ENCODE measurements around the gene BOD1L1. TPM values are rescaled to one million over a fixed set of nuclear protein-coding genes. Genes with fewer than 3 reads are reported as not detected.

BOD1L1 gene
- total RNA-seq, 1 experiment from 2014 or later, result 40.6 TPM

- Histone ChIP-seq H3K27me3 (ENCODE audit: low read length) (no peaks in the 10 kb centered on the region), H2AFZ (ENCODE audit: low read length) (no peak overlapping the region), H3K9ac (ENCODE audit: low read length) (no peak overlapping the region), H3K79me2 (ENCODE audit: low read length) (no peaks in the 10 kb centered on the region), H3K9me3 (ENCODE audit: low read length) (no peaks in the 10 kb centered on the region), H3K4me2 (ENCODE audit: low read depth, low read length, poor library complexity, severe bottlenecking) (no peak overlapping the region), H3K27ac (ENCODE audit: low read length) (no peak overlapping the region), H3K9me2 (replicated peaks; ENCODE audit: insufficient read depth, low read length) (no peaks in the 10 kb centered on the region), H4K20me1 (ENCODE audit: insufficient read depth, low read depth, low read length) (no peaks in the 10 kb centered on the region), H3K36me3 (ENCODE audit: insufficient read depth, low read length) (no peaks in the 10 kb centered on the region), H3K4me3 (ENCODE audit: low read length) (no peak overlapping the region), H3K4me1 (ENCODE audit: low read length) (peaks cover 3% of the 10 kb centered on the region)
- no peak for DNase-seq
These were observed 6.1 kb upstream of the BOD1L1 start for GRCh38 chr4:13633671-13634070.

- Histone ChIP-seq H3K9ac (ENCODE audit: low read length) (peak overlapping the region; percentile 90), H3K27me3 (ENCODE audit: low read length) (no peaks in the 10 kb centered on the region), H3K4me2 (ENCODE audit: low read depth, low read length, poor library complexity, severe bottlenecking) (peak overlapping the region; percentile 85), H4K20me1 (ENCODE audit: insufficient read depth, low read depth, low read length) (peaks cover 9% of the 10 kb centered on the region; the same call in 1 of the 2 replicates), H3K36me3 (ENCODE audit: insufficient read depth, low read length) (no peaks in the 10 kb centered on the region), H3K79me2 (ENCODE audit: low read length) (peaks cover 52% of the 10 kb centered on the region), H3K27ac (ENCODE audit: low read length) (no peak overlapping the region), H2AFZ (ENCODE audit: low read length) (no peak overlapping the region), H3K4me3 (ENCODE audit: low read length) (peak overlapping the region; percentile 92), H3K9me3 (ENCODE audit: low read length) (no peaks in the 10 kb centered on the region), H3K9me2 (replicated peaks; ENCODE audit: insufficient read depth, low read length) (no peaks in the 10 kb centered on the region), H3K4me1 (ENCODE audit: low read length) (peaks cover 43% of the 10 kb centered on the region)
- DNase-seq, result peak; percentile 68
These were observed 333 bp downstream of the BOD1L1 start for GRCh38 chr4:13627178-13627605.

- Histone ChIP-seq H2AFZ (ENCODE audit: low read length) (no peak overlapping the region), H3K27me3 (ENCODE audit: low read length) (no peaks in the 10 kb centered on the region), H3K4me2 (ENCODE audit: low read depth, low read length, poor library complexity, severe bottlenecking) (peak overlapping the region; percentile 85), H3K4me1 (ENCODE audit: low read length) (peaks cover 43% of the 10 kb centered on the region), H3K4me3 (ENCODE audit: low read length) (peak overlapping the region; percentile 92), H4K20me1 (ENCODE audit: insufficient read depth, low read depth, low read length) (peaks cover 9% of the 10 kb centered on the region; the same call in 1 of the 2 replicates), H3K9me3 (ENCODE audit: low read length) (no peaks in the 10 kb centered on the region), H3K9ac (ENCODE audit: low read length) (peak overlapping the region; percentile 90), H3K36me3 (ENCODE audit: insufficient read depth, low read length) (no peaks in the 10 kb centered on the region), H3K9me2 (replicated peaks; ENCODE audit: insufficient read depth, low read length) (no peaks in the 10 kb centered on the region), H3K79me2 (ENCODE audit: low read length) (peaks cover 58% of the 10 kb centered on the region), H3K27ac (ENCODE audit: low read length) (no peak overlapping the region)
- DNase-seq, result no peak
These were observed 890 bp downstream of the BOD1L1 start for GRCh38 chr4:13626492-13627177.

- Histone ChIP-seq H3K4me1 (ENCODE audit: low read length) (peaks cover 25% of the 10 kb centered on the region), H3K9me3 (ENCODE audit: low read length) (no peaks in the 10 kb centered on the region), H3K4me3 (ENCODE audit: low read length) (no peak overlapping the region), H3K9ac (ENCODE audit: low read length) (no peak overlapping the region), H3K36me3 (ENCODE audit: insufficient read depth, low read length) (peaks cover 27% of the 10 kb centered on the region; the same call in 1 of the 2 replicates), H2AFZ (ENCODE audit: low read length) (no peak overlapping the region), H3K9me2 (replicated peaks; ENCODE audit: insufficient read depth, low read length) (no peaks in the 10 kb centered on the region), H4K20me1 (ENCODE audit: insufficient read depth, low read depth, low read length) (no peaks in the 10 kb centered on the region), H3K4me2 (ENCODE audit: low read depth, low read length, poor library complexity, severe bottlenecking) (no peak overlapping the region), H3K27me3 (ENCODE audit: low read length) (no peaks in the 10 kb centered on the region), H3K27ac (ENCODE audit: low read length) (no peak overlapping the region), H3K79me2 (ENCODE audit: low read length) (peaks cover 60% of the 10 kb centered on the region)
- no peak for DNase-seq
These were observed 9.2 kb downstream of the BOD1L1 start for GRCh38 chr4:13618212-13618806.

- no peaks in the 10 kb centered on the region for H3K9me3 ChIP-seq (ENCODE audit: low read length)
- H3K36me3 ChIP-seq (ENCODE audit: insufficient read depth, low read length), result peaks cover 30% of the 10 kb centered on the region; the same call in 1 of the 2 replicates
- no peak overlapping the region for H2AFZ ChIP-seq (ENCODE audit: low read length)
- H3K4me3 ChIP-seq (ENCODE audit: low read length), result no peak overlapping the region
- H3K4me2 ChIP-seq (ENCODE audit: low read depth, low read length, poor library complexity, severe bottlenecking), result no peak overlapping the region
- H3K27ac ChIP-seq (ENCODE audit: low read length), result no peak overlapping the region
- H3K27me3 ChIP-seq (ENCODE audit: low read length), result no peaks in the 10 kb centered on the region
- DNase-seq, result no peak
- no peaks in the 10 kb centered on the region for H3K9me2 ChIP-seq (replicated peaks; ENCODE audit: insufficient read depth, low read length)
- H3K79me2 ChIP-seq (ENCODE audit: low read length), result peaks cover 55% of the 10 kb centered on the region
- no peak overlapping the region for H3K9ac ChIP-seq (ENCODE audit: low read length)
- no peaks in the 10 kb centered on the region for H4K20me1 ChIP-seq (ENCODE audit: insufficient read depth, low read depth, low read length)
- H3K4me1 ChIP-seq (ENCODE audit: low read length), result peaks cover 20% of the 10 kb centered on the region
These were observed 9.7 kb downstream of the BOD1L1 start for GRCh38 chr4:13617801-13618200.

- Histone ChIP-seq H3K79me2 (ENCODE audit: low read length) (peaks cover 43% of the 10 kb centered on the region), H3K36me3 (ENCODE audit: insufficient read depth, low read length) (peaks cover 36% of the 10 kb centered on the region; the same call in 1 of the 2 replicates), H3K27ac (ENCODE audit: low read length) (no peak overlapping the region)
These were observed 10.9 kb downstream of the BOD1L1 start for GRCh38 chr4:13616597-13616996.

GRCh38 chr4:13615161-13615560 is 12.4 kb downstream of the BOD1L1 start:
- H4K20me1 ChIP-seq (ENCODE audit: insufficient read depth, low read depth, low read length), result no peaks in the 10 kb centered on the region
- peaks cover 45% of the 10 kb centered on the region; the same call in 1 of the 2 replicates for H3K36me3 ChIP-seq (ENCODE audit: insufficient read depth, low read length)
- H2AFZ ChIP-seq (ENCODE audit: low read length), result no peak overlapping the region
- no peak overlapping the region for H3K4me3 ChIP-seq (ENCODE audit: low read length)
- H3K9ac ChIP-seq (ENCODE audit: low read length), result no peak overlapping the region
- H3K79me2 ChIP-seq (ENCODE audit: low read length), result peaks cover 28% of the 10 kb centered on the region
- no peaks in the 10 kb centered on the region for H3K9me3 ChIP-seq (ENCODE audit: low read length)
- peak overlapping the region; percentile 27 for H3K4me2 ChIP-seq (ENCODE audit: low read depth, low read length, poor library complexity, severe bottlenecking)
- no peaks in the 10 kb centered on the region for H3K27me3 ChIP-seq (ENCODE audit: low read length)
- H3K4me1 ChIP-seq (ENCODE audit: low read length), result peaks cover 33% of the 10 kb centered on the region
- H3K27ac ChIP-seq (ENCODE audit: low read length), result peak overlapping the region; percentile 31
- DNase-seq, result peak; percentile 71
- no peaks in the 10 kb centered on the region for H3K9me2 ChIP-seq (replicated peaks; ENCODE audit: insufficient read depth, low read length)

More at GRCh38 chr4:13616597-13616996, 10.9 kb downstream of the BOD1L1 start:
- Histone ChIP-seq H3K9ac (ENCODE audit: low read length) (no peak overlapping the region), H2AFZ (ENCODE audit: low read length) (no peak overlapping the region), H4K20me1 (ENCODE audit: insufficient read depth, low read depth, low read length) (no peaks in the 10 kb centered on the region), H3K9me2 (replicated peaks; ENCODE audit: insufficient read depth, low read length) (no peaks in the 10 kb centered on the region), H3K4me2 (ENCODE audit: low read depth, low read length, poor library complexity, severe bottlenecking) (no peak overlapping the region), H3K4me1 (ENCODE audit: low read length) (peaks cover 28% of the 10 kb centered on the region), H3K9me3 (ENCODE audit: low read length) (no peaks in the 10 kb centered on the region), H3K27me3 (ENCODE audit: low read length) (no peaks in the 10 kb centered on the region), H3K4me3 (ENCODE audit: low read length) (no peak overlapping the region)
- DNase-seq, result no peak

- Histone ChIP-seq H3K4me2 (ENCODE audit: low read depth, low read length, poor library complexity, severe bottlenecking) (no peak overlapping the region), H4K20me1 (ENCODE audit: insufficient read depth, low read depth, low read length) (no peaks in the 10 kb centered on the region), H3K9me2 (replicated peaks; ENCODE audit: insufficient read depth, low read length) (no peaks in the 10 kb centered on the region), H3K27ac (ENCODE audit: low read length) (no peak overlapping the region), H3K9ac (ENCODE audit: low read length) (no peak overlapping the region), H3K79me2 (ENCODE audit: low read length) (peaks cover 10% of the 10 kb centered on the region), H3K27me3 (ENCODE audit: low read length) (no peaks in the 10 kb centered on the region), H3K36me3 (ENCODE audit: insufficient read depth, low read length) (peaks cover 53% of the 10 kb centered on the region; the same call in 1 of the 2 replicates), H3K9me3 (ENCODE audit: low read length) (no peaks in the 10 kb centered on the region), H3K4me3 (ENCODE audit: low read length) (no peak overlapping the region), H2AFZ (ENCODE audit: low read length) (no peak overlapping the region), H3K4me1 (ENCODE audit: low read length) (peaks cover 33% of the 10 kb centered on the region)
- no peak for DNase-seq
These were observed 15.0 kb downstream of the BOD1L1 start for GRCh38 chr4:13612569-13612968.

Data from Karpas-422 (cell line).